ENCODE results near the gene ANXA8.

ANXA8 gene

GRCh38 chr10:47440207-47440606 lies 43.7 kb downstream of the ANXA8 start:
- Histone ChIP-seq H3K27ac (no peak overlapping the region), H3K4me3 (ENCODE audit: low read depth, low read length) (no peak overlapping the region), H3K27me3 (replicated peaks) (no peaks in the 10 kb centered on the region), H3K36me3 (replicated peaks) (no peaks in the 10 kb centered on the region)
- no peak for TF ChIP-seq CTCF (IDR thresholded peaks at IDR 0.05; ENCODE audit: low read depth, low read length, missing control alignments)
- DNase-seq = no peak
- in situ Hi-C loops (cut with HindIII; ENCODE audit: low pct_ligation_motif_present, low sequenced_read_pairs) = no loop called here

- H3K4me3 ChIP-seq (ENCODE audit: low read depth, low read length) = no peak overlapping the region
- in situ Hi-C loops (cut with HindIII; ENCODE audit: low pct_ligation_motif_present, low sequenced_read_pairs) = no loop called here
Measured at GRCh38 chr10:47438857-47439474, 44.9 kb downstream of the ANXA8 start.

GRCh38 chr10:47435081-47435480 lies 48.8 kb downstream of the ANXA8 start:
- in situ Hi-C loops (cut with HindIII; ENCODE audit: low pct_ligation_motif_present, low sequenced_read_pairs) = no loop called here
- no peak overlapping the region for H3K27ac ChIP-seq
- no peak for TF ChIP-seq CTCF (IDR thresholded peaks at IDR 0.05; ENCODE audit: low read depth, low read length, missing control alignments)
- peaks cover 4% of the 10 kb centered on the region for H3K27me3 ChIP-seq (replicated peaks)
- no peak overlapping the region for H3K4me3 ChIP-seq (ENCODE audit: low read depth, low read length)
- DNase-seq = no peak
- H3K36me3 ChIP-seq (replicated peaks) = no peaks in the 10 kb centered on the region

More at GRCh38 chr10:47438857-47439474, 44.9 kb downstream of the ANXA8 start:
- TF ChIP-seq CTCF (IDR thresholded peaks at IDR 0.05; ENCODE audit: low read depth, low read length, missing control alignments) = peak; percentile 88
- Histone ChIP-seq H3K27me3 (replicated peaks) (no peaks in the 10 kb centered on the region), H3K27ac (no peak overlapping the region), H3K36me3 (replicated peaks) (no peaks in the 10 kb centered on the region)
- DNase-seq = peak; percentile 83

GRCh38 chr10:47425813-47426419 lies 58.0 kb downstream of the ANXA8 start:
- H3K4me3 ChIP-seq (ENCODE audit: low read depth, low read length) = no peak overlapping the region
- H3K27ac ChIP-seq = no peak overlapping the region
- H3K36me3 ChIP-seq (replicated peaks) = no peaks in the 10 kb centered on the region
- TF ChIP-seq CTCF (IDR thresholded peaks at IDR 0.05; ENCODE audit: low read depth, low read length, missing control alignments) = no peak
- no peak for DNase-seq
- no peaks in the 10 kb centered on the region for H3K27me3 ChIP-seq (replicated peaks)
- in situ Hi-C loops (cut with HindIII; ENCODE audit: low pct_ligation_motif_present, low sequenced_read_pairs) = no loop called here

GRCh38 chr10:47424231-47424630 lies 59.7 kb downstream of the ANXA8 start:
- no peaks in the 10 kb centered on the region for H3K36me3 ChIP-seq (replicated peaks)
- H3K27me3 ChIP-seq (replicated peaks) = no peaks in the 10 kb centered on the region
- in situ Hi-C loops (cut with HindIII; ENCODE audit: low pct_ligation_motif_present, low sequenced_read_pairs) = no loop called here
- DNase-seq = no peak
- no peak overlapping the region for H3K27ac ChIP-seq
- no peak for TF ChIP-seq CTCF (IDR thresholded peaks at IDR 0.05; ENCODE audit: low read depth, low read length, missing control alignments)
- no peak overlapping the region for H3K4me3 ChIP-seq (ENCODE audit: low read depth, low read length)

GRCh38 chr10:47423476-47423875 lies 60.4 kb downstream of the ANXA8 start:
- DNase-seq = peak; percentile 66
- no peaks in the 10 kb centered on the region for H3K36me3 ChIP-seq (replicated peaks)
- TF ChIP-seq CTCF (IDR thresholded peaks at IDR 0.05; ENCODE audit: low read depth, low read length, missing control alignments) = no peak
- in situ Hi-C loops (cut with HindIII; ENCODE audit: low pct_ligation_motif_present, low sequenced_read_pairs) = no loop called here
- no peak overlapping the region for H3K27ac ChIP-seq
- H3K4me3 ChIP-seq (ENCODE audit: low read depth, low read length) = no peak overlapping the region
- no peaks in the 10 kb centered on the region for H3K27me3 ChIP-seq (replicated peaks)
